ENCODE measurements around the gene NPAS2.

Gene NPAS2

GRCh38 chr2:100870652-100871531, 51.0 kb downstream of the NPAS2 start:
- TF ChIP-seq CTCF (conservative IDR thresholded peaks at IDR 0.05; ENCODE audit: low read length): peak; percentile 20; the same call in 1 of the 2 replicates
- no peak for DNase-seq (ENCODE audit: low read depth)
- H3K4me3 ChIP-seq (ENCODE audit: low read length): no peak overlapping the region

- TF ChIP-seq CTCF (conservative IDR thresholded peaks at IDR 0.05; ENCODE audit: low read length): no peak
- no peak for DNase-seq (ENCODE audit: low read depth)
- H3K4me3 ChIP-seq (ENCODE audit: low read length): no peak overlapping the region
These were observed 55.7 kb downstream of the NPAS2 start for GRCh38 chr2:100875516-100876230.

- no peak for DNase-seq (ENCODE audit: low read depth)
- TF ChIP-seq CTCF (conservative IDR thresholded peaks at IDR 0.05; ENCODE audit: low read length): no peak
- H3K4me3 ChIP-seq (ENCODE audit: low read length): no peak overlapping the region
These were observed 56.4 kb downstream of the NPAS2 start for GRCh38 chr2:100876231-100876860.

- no peak overlapping the region for H3K4me3 ChIP-seq (ENCODE audit: low read length)
- no peak for TF ChIP-seq CTCF (conservative IDR thresholded peaks at IDR 0.05; ENCODE audit: low read length)
- DNase-seq (ENCODE audit: low read depth): peak; percentile 75
These were observed 57.6 kb downstream of the NPAS2 start for GRCh38 chr2:100877555-100877954.

- no peak overlapping the region for H3K4me3 ChIP-seq (ENCODE audit: low read length)
- DNase-seq (ENCODE audit: low read depth): peak; percentile 39
- TF ChIP-seq CTCF (conservative IDR thresholded peaks at IDR 0.05; ENCODE audit: low read length): no peak
These were observed 58.3 kb downstream of the NPAS2 start for GRCh38 chr2:100878000-100878791.

GRCh38 chr2:100879296-100879695, 59.4 kb downstream of the NPAS2 start:
- no peak for DNase-seq (ENCODE audit: low read depth)
- TF ChIP-seq CTCF (conservative IDR thresholded peaks at IDR 0.05; ENCODE audit: low read length): no peak
- no peak overlapping the region for H3K4me3 ChIP-seq (ENCODE audit: low read length)

Measured in AG10803 (cell line).